Hepatocyte (in vitro differentiated cells): ENCODE results near the gene GULP1. TPM values are rescaled to one million over a fixed set of nuclear protein-coding genes. Genes with fewer than 3 reads are reported as not detected.

Source experiments
- DNase-seq: peaks from one replicate; pipeline ENCODE4 v3.0.0-alpha.2; 2016; ENCODE audit warnings: low spot score
- H2AFZ ChIP-seq: fragments of 200-600 bp; sonication (generic); 2 replicates; pipeline ENCODE4 v1.6.0; 2016; ENCODE audit warnings: antibody characterized with exemption, mild to moderate bottlenecking
- H3K27ac ChIP-seq: fragments of 200-600 bp; sonication (generic); 2 replicates; pipeline ENCODE4 v1.5.1; 2016; ENCODE audit warnings: mild to moderate bottlenecking
- H3K27me3 ChIP-seq: fragments of 200-600 bp; sonication (generic); 2 replicates; pipeline ENCODE4 v1.6.1; 2016
- H3K36me3 ChIP-seq: fragments of 200-600 bp; sonication (generic); replicated peaks from 2 replicates; pipeline ENCODE4 v1.5.1; 2016; ENCODE audit warnings: low read depth; ENCODE audit not compliant: insufficient read depth
- H3K4me1 ChIP-seq: fragments of 200-600 bp; sonication (generic); 2 replicates; pipeline ENCODE4 v1.5.1; 2016; ENCODE audit warnings: mild to moderate bottlenecking, moderate library complexity; ENCODE audit not compliant: insufficient read depth
- H3K4me2 ChIP-seq: fragments of 200-600 bp; sonication (generic); 2 replicates; pipeline ENCODE4 v1.6.0; 2016
- H3K4me3 ChIP-seq: fragments of 200-600 bp; sonication (generic); 2 replicates; pipeline ENCODE4 v1.5.1; 2016; ENCODE audit warnings: mild to moderate bottlenecking
- H3K79me2 ChIP-seq: fragments of 200-600 bp; sonication (generic); 2 replicates; pipeline ENCODE4 v1.6.0; 2017; ENCODE audit warnings: mild to moderate bottlenecking
- H3K9me2 ChIP-seq: fragments of 200-600 bp; sonication (generic); replicated peaks from 2 replicates; pipeline ENCODE4 v1.6.0; 2017; ENCODE audit warnings: mild to moderate bottlenecking; ENCODE audit not compliant: insufficient read depth
- H3K9me3 ChIP-seq: fragments of 200-600 bp; sonication (generic); 2 replicates; pipeline ENCODE4 v1.5.1; 2016; ENCODE audit warnings: low read depth, mild to moderate bottlenecking
- H4K20me1 ChIP-seq: fragments of 200-600 bp; sonication (generic); 2 replicates; pipeline ENCODE4 v1.6.0; 2016; ENCODE audit warnings: mild to moderate bottlenecking; ENCODE audit not compliant: insufficient read depth, poor library complexity, severe bottlenecking
- EZH2 ChIP-seq: fragments of 200-600 bp; sonication (generic); IDR thresholded peaks from 2 replicates; pipeline ENCODE4 v1.6.1; 2016; ENCODE audit warnings: antibody characterized with exemption, mild to moderate bottlenecking, borderline replicate concordance
- EZH2phosphoT487 ChIP-seq: fragments of 200-600 bp; sonication (generic); IDR thresholded peaks from one replicate; pipeline ENCODE4 v1.6.1; 2018; ENCODE audit warnings: antibody characterized with exemption, mild to moderate bottlenecking, low read depth, moderate library complexity; ENCODE audit not compliant: unreplicated experiment, severe bottlenecking
- WGBS: methylation state at CpG from one replicate; pipeline ENCODE4 v1.1.6; 2016; ENCODE audit warnings: low lambda C conversion rate; ENCODE audit errors: missing lambda C conversion rate; 5-methylcytosine and 5-hydroxymethylcytosine counted together
- polyA plus RNA-seq: library from polyadenylated mRNA; unstranded; fragments of >200 nt; fragmentation: Nextera tagmentation; extraction: Ambion mirVana; gene quantifications from 2 replicates; pipeline ENCODE4 v1.2.1, GENCODE V29; 2016
- total RNA-seq: library from RNA; depleted of rRNA; stranded (reverse); fragments of >200 nt; gene quantifications from 2 replicates; pipeline ENCODE4 v1.2.3, GENCODE V29; 2014
- TF ChIP-seq, protein P1 (sequence below): fragments of 200-600 bp; sonication (generic); IDR thresholded peaks from 2 replicates; pipeline ENCODE4 v1.5.1; 2016; ENCODE audit warnings: antibody characterized with exemption, mild to moderate bottlenecking; ENCODE audit not compliant: poor library complexity

Gene GULP1
- total and polyA plus RNA-seq, 2 experiments from 2014 or later, result 55.6 to 135 TPM

DNA sequence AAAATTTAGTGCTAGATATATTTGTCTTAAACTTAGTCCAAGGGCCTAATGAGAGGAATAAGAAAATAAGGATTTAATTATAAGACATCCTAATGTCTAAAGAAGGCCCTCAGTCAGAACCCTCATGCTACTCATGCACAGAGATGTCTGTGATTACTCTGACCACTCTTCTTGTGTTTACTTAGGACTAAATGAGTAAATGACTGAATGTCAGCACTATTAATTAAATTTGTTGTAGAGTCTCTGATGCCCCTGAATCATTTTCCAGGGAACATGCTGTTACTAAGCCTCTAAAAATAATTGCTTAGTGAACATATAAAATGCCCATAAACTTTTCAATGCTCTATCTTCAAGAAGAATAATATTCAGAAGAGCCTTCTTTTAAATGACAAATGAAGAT lies 32.4 kb downstream of the GULP1 start:
- no peak overlapping the region for H3K4me3 ChIP-seq
- H3K27me3 ChIP-seq, result no peaks in the 10 kb centered on the region
- peaks cover 9% of the 10 kb centered on the region for H3K4me1 ChIP-seq
- no peaks in the 10 kb centered on the region for H3K36me3 ChIP-seq
- H3K4me2 ChIP-seq, result no peak overlapping the region
- no peaks in the 10 kb centered on the region for H3K9me2 ChIP-seq
- no peak for DNase-seq
- no peaks in the 10 kb centered on the region for H3K9me3 ChIP-seq
- no peak for TF ChIP-seq EZH2phosphoT487
- no peak for TF ChIP-seq EZH2
- TF ChIP-seq, protein P1, sequence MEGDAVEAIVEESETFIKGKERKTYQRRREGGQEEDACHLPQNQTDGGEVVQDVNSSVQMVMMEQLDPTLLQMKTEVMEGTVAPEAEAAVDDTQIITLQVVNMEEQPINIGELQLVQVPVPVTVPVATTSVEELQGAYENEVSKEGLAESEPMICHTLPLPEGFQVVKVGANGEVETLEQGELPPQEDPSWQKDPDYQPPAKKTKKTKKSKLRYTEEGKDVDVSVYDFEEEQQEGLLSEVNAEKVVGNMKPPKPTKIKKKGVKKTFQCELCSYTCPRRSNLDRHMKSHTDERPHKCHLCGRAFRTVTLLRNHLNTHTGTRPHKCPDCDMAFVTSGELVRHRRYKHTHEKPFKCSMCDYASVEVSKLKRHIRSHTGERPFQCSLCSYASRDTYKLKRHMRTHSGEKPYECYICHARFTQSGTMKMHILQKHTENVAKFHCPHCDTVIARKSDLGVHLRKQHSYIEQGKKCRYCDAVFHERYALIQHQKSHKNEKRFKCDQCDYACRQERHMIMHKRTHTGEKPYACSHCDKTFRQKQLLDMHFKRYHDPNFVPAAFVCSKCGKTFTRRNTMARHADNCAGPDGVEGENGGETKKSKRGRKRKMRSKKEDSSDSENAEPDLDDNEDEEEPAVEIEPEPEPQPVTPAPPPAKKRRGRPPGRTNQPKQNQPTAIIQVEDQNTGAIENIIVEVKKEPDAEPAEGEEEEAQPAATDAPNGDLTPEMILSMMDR, result no peak
- no peak overlapping the region for H2AFZ ChIP-seq
- H3K27ac ChIP-seq, result no peak overlapping the region
- H4K20me1 ChIP-seq, result peaks cover 6% of the 10 kb centered on the region
- H3K79me2 ChIP-seq, result peaks cover 80% of the 10 kb centered on the region

DNA sequence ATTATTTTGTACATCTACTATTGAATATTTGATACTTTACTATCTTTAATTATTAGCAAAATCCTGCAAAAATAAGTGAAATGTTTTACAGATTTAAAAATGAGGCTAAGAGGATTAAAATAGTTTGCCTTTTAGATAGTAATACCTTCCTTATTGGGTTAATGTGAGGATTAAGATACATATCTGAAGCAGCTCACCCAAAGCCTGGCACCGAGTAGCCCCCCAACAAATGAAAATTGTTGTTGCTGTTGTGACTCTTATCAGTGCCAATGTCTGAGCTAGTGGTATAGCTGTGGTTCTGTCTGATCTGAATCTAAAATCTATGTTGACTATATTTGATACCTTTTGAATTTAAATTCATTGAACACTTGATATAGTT lies 34.6 kb downstream of the GULP1 start:
- peaks cover 9% of the 10 kb centered on the region for H3K4me1 ChIP-seq
- 76% methylated on average over 1 of the region's 1 CpG for WGBS

DNA sequence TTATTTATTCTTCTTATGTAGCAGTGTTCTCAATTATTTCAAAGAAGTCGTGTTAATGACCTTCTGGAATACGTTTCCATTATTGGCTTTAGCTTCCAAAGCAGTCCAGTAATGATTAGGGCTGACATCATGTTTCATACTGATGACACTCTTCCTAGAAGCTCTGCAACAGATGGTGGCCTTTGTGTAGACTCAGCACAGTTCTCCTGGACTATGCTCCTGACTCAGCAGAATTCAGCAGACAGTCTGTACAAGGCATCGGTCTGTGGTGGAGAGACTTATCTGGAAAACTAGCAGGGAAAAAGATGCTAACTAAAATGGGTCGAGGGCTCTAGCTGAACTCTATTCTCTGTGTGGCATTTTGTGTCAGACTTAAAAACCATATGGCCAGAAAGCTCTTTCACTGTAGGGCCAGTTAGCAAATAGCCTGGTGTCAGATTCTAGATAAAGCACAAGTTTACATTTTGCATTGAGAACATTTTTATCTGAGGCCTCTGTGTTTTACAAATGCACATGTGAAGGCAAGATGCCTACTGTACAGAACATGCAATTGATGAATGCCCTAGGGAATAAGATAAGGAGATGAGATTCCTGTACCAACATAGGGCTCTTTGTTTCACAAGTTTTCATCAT lies 35.1 kb downstream of the GULP1 start:
- peaks cover 9% of the 10 kb centered on the region for H3K4me1 ChIP-seq
- H2AFZ ChIP-seq, result no peak overlapping the region
- H3K4me3 ChIP-seq, result no peak overlapping the region
- H3K79me2 ChIP-seq, result peaks cover 80% of the 10 kb centered on the region
- no peaks in the 10 kb centered on the region for H3K36me3 ChIP-seq
- H4K20me1 ChIP-seq, result peaks cover 6% of the 10 kb centered on the region
- H3K9me2 ChIP-seq, result no peaks in the 10 kb centered on the region
- no peaks in the 10 kb centered on the region for H3K27me3 ChIP-seq
- H3K4me2 ChIP-seq, result peak overlapping the region; percentile 20
- 40% methylated on average over 4 of the region's 4 CpGs for WGBS
- H3K27ac ChIP-seq, result peak overlapping the region; percentile 24
- peak; percentile 73 for DNase-seq
- H3K9me3 ChIP-seq, result no peaks in the 10 kb centered on the region
- TF ChIP-seq, protein P1, result no peak
- TF ChIP-seq EZH2, result no peak

More for the DNA sequence above, 34.6 kb downstream of the GULP1 start:
- H3K9me2 ChIP-seq, result no peaks in the 10 kb centered on the region
- H3K4me2 ChIP-seq, result peak overlapping the region; percentile 6
- H3K27me3 ChIP-seq, result no peaks in the 10 kb centered on the region
- peak overlapping the region; percentile 16 for H3K27ac ChIP-seq
- no peak overlapping the region for H3K4me3 ChIP-seq
- H3K36me3 ChIP-seq, result no peaks in the 10 kb centered on the region
- no peak for TF ChIP-seq EZH2phosphoT487
- TF ChIP-seq, protein P1, result no peak
- H3K79me2 ChIP-seq, result peaks cover 79% of the 10 kb centered on the region
- no peak overlapping the region for H2AFZ ChIP-seq
- DNase-seq, result no peak
- no peaks in the 10 kb centered on the region for H3K9me3 ChIP-seq
- H4K20me1 ChIP-seq, result peaks cover 6% of the 10 kb centered on the region
